Thyroid gland (tissue), 4 donors: Measurements from ENCODE around the gene SPOCK1.

Experiments
- CTCF ChIP-seq, 6 experiments: fragments of 200-600 bp in 3 of 6; fragments of 450-650 bp in 3 of 6; sonication (generic) in 3 of 6; IDR thresholded peaks; one replicate each; pipeline ENCODE4 v1.5.1; 2016 to 2019; ENCODE audit warnings: antibody characterized with exemption in 6 of 6, mild to moderate bottlenecking in 2 of 6, inconsistent platforms in 1 of 6, moderate library complexity in 1 of 6
- POLR2A ChIP-seq, 2 donors: fragments of 450-650 bp; IDR thresholded peaks; one replicate each; pipeline ENCODE4 v1.6.1; 2017; ENCODE audit warnings: antibody characterized with exemption in 2 of 2, mild to moderate bottlenecking in 2 of 2, moderate library complexity in 1 of 2

- TF ChIP-seq CTCF (IDR thresholded peaks at IDR 0.05) (peak in 3 of 6 experiments; percentile 12 to 39 (median 37)), POLR2A (IDR thresholded peaks at IDR 0.05) (no peak)
Observed at GRCh38 chr5:137220523-137220927, 278.6 kb downstream of the SPOCK1 start.
